HG03342 (cell line): ENCODE results near the gene OTUB2.

Experiments used
- ATAC-seq: cut with Tn5 transposase; IDR thresholded peaks from one replicate; pipeline ENCODE4 v1.9.1; 2021; ENCODE audit warnings: mild to moderate bottlenecking, moderate library complexity; ENCODE audit not compliant: unreplicated experiment

The OTUB2 gene

DNA sequence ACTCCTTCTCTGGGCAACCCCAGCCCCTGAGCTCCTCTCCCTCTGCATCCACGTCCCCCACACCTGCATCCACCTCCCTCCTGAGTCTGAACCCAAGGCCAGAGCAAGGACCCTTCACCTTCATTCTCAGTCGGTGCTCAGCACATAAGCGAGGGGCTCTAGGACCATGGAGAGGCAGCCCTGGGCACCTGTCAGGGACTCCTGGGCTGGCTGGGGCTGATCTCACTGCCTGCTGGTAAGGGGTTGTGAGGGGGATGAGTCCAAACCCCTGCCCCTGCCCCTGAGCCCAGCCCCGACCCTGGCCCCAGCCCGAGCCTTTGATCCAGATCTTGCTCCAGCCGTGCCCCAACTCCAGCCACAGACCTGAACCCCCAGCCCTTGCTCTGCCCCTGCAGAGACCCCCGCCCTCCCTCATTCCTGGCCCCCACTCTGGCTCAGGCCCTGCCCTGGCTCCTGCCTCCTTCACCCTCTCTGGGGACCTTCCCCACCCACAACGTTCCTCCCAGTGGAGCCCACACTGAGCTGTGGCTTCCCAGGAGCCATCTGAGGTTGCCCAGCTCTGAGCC is 29.9 kb upstream of the OTUB2 start:
- ATAC-seq, result no peak

DNA sequence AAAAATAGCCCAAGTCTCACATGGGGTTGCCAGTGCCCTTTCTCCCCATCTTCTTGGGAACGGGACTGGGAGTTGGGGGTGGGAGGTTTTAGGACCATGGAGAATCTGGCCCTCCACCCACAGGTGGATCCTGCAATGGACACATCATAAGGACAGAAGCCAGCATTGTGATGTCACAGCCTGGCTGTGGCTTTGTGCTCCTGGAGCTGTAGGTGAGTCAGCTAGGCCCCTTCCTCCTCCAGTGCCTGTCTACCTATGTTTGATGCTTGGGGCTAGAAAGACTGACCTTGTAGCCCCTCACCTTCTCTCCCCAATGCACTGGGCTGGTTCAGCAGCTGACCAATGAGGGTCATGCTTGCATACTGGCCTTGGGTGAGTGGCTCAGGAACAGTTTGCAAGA is 29.1 kb upstream of the OTUB2 start, which contains the start of gene CCDC197:
Gene CCDC197, plus strand, starts transcription at position 220 of the 400 bp plus-strand sequence. CDS start 831 bp downstream, outside the sequence.
- no peak for ATAC-seq

- no peak for ATAC-seq
Observed at GRCh38 chr14:93997916-93998870, 27.9 kb upstream of the OTUB2 start.

GRCh38 chr14:93998871-93999403 is 27.2 kb upstream of the OTUB2 start:
- no peak for ATAC-seq

DNA sequence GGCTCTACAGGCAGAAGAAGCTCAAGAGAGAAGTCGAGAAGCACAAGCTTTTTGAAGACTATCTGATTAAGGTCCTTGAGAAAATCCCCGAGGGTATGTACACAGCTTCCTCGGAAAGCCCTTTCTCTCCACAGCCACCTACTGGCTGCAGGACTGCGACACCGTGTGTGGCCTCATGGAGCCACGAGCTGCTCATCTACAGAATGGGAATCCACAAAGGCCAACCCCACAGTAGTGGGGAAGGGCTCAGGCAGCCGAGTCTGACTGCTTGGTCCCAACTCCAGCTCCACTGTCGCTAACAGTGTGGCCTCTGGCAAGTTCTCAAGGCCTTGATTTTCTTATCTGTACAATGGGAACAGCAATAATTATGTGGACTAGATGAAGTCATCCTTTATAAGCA is 26.6 kb upstream of the OTUB2 start:
- ATAC-seq, result no peak

DNA sequence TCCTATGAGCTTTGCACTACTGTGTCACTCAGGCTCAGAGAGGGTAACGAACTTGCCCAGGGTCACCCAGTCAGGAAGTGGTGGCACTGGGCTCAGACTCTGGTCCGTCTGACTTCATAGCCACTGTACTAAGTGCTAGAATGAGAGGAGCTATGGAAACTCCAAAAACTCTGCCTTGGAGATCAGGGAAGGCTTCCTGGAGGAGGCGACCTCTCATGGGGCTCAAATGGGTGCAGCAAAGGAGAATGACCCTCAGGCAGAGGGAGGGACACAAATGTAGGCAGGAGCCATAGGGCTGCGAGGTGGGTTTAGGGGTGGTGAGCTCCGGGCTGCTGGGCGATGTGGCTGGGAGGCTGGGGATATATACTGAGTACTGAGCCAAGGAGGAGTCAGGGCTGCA is 25.9 kb upstream of the OTUB2 start:
- no peak for ATAC-seq

DNA sequence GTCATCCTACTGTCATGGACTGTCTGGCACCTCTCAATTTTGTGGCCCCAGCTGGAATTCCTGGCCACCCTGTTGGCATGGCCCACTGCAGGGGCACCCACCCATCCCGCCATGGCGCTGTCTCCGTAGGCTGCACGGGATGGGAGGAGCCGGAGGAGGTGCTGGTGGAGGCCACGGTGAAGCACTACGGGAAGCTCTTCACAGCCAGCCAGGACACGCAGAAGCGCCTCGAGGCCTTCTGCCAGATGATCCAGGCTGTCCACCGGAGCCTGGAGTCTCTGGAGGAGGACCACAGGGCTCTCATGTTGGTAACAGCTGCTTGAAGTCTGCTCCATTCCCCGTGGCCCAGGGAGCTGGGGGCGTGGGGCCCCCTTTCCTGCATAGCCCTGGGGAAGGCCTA is 25.1 kb upstream of the OTUB2 start:
- ATAC-seq, result no peak

DNA sequence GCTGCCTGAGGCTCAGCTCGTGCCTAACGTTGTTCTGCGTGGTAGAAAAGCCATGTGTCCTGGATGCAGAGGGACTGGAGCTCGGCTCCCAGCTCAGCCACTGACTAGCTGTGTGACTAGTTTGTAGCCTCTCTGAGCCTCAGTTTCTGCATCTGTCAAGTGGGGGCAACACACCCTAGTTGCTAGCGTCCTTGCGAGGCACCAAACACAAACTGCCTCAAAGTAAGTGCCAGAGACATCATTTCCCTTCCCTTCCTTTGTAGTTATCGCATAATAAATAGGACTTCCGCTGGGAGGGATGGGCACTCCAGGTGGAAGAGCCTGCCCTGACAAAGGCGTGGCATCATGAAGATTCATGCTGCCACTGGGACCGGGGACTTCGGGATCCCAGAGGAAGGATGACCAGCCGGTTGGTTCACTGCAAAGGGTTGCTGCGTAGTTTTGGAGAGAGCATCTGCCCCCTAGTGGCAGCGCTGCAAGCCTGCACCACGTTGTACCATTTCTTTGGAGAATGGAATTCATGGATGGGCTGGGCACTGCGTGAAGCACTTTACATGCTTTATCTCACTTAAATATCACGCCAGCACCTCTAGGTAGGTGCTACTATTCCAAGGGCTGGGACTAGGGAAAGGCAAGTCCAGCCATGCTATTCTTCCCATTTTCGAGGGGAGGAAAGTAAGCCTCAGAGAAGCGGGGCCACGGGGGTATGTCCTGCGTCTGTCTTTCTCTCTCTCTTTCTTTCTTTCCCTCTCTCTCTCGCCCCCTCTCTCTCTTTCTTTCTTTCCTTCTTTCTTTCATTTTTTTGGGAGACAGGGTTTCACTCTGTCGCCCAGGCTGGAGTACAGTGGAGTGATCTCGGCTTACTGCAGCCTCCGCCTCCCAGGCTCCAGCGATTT is 24.4 kb upstream of the OTUB2 start:
- peak; percentile 65 for ATAC-seq

GRCh38 chr14:94003397-94003796 is 22.7 kb upstream of the OTUB2 start:
- no peak for ATAC-seq

GRCh38 chr14:94004015-94004414 is 22.1 kb upstream of the OTUB2 start:
- no peak for ATAC-seq

- no peak for ATAC-seq
Observed at GRCh38 chr14:94005324-94006073, 20.6 kb upstream of the OTUB2 start.

GRCh38 chr14:94008234-94008633 is 17.9 kb upstream of the OTUB2 start:
- ATAC-seq, result no peak

GRCh38 chr14:94009767-94010166 is 16.4 kb upstream of the OTUB2 start:
- ATAC-seq, result peak; percentile 53

DNA sequence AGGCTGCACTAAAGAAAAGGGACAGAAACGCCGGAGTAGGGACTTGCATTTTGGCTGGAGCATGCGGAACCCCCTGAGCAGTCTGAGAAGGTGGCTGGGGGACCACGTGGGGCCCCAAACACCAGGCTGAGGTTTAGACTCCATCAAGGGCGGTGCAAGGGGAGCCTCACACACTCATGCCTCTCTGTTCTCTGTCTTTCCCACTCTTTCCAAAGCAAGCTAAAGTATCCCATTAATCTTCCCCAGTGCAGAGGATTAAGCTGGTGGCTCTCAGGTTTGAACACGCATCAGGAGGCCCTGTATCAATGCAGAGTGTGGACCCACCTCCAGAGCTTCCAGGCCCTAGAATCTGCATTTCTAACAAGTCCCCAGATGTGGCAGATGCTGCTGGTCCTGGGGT is 15.5 kb upstream of the OTUB2 start:
- ATAC-seq, result no peak

DNA sequence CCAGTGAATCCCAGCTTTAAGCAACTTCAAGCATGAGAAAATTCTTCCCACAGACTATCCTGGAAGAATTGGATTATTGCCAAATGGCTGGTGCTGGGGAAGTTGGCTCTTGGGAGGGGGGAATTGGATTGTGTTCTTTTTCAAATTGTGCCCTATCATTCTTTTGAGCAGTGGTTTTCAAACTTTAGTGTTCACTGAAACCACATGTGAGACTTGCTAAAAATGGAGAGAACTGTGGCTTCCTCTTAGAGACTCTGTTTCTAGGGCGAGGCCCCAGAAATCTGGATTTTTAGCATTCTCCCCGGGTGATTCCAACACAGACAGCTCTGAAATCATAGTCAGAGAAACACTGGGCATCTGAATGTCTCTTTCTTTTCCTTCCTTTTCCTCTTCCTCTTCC is 14.3 kb upstream of the OTUB2 start:
- ATAC-seq, result no peak

- ATAC-seq, result no peak
Observed at GRCh38 chr14:94014382-94014781, 11.8 kb upstream of the OTUB2 start.

- ATAC-seq, result no peak
Observed at GRCh38 chr14:94015223-94015622, 10.9 kb upstream of the OTUB2 start.

- ATAC-seq, result no peak
Observed at GRCh38 chr14:94016446-94016976, 9.6 kb upstream of the OTUB2 start.

DNA sequence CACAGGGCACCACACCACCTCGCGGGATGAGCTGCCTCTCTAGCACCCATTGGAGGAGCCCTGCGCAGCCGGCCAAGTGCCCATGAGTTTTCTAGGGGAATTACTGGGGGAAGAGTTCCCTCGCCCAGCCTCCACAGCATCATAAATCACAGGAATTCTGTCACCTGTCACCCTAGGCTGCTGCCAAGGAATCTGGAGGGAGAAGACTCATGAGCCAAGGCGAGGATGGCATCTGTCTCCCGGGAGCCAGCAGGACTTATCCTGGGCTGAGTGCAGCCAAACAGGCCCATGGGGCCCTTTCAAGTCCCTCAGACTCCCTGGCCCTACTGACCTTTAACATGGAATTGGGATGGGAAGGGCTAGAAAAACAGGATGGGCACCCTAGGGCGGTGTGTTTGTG is 7.8 kb upstream of the OTUB2 start:
- ATAC-seq, result no peak

DNA sequence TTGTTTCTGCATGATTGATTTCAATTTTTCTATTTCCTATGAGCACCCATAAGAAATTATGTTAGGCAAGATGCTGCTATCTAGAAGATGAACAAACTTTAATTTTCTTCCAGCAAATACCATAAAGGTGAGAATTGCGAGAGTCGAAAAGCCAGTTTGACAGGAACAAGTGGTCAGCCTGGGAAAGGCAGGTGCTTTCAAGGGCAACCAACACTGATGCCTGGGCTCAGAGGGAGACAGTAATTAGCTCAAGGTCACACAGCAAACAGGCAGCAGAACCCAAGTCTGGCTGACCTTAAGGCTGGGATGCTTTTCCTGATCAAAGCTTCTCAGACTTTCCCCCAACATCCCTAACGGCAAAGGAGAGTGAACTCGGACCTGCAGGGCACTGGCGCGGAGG is 6.8 kb upstream of the OTUB2 start:
- ATAC-seq, result no peak
